NCI-H524 (cell line): ENCODE data around the gene SYNGR2.
"Not testable (repeated sequence)": the region's sequence is repeated elsewhere in the genome, so short reads cannot be mapped to it uniquely, and the experiment has no call there.

Experiments used
- DNase-seq, 2 experiments: peaks; one replicate each; lab custom pipeline; 2025; lab: John Stamatoyannopoulos, UW

SYNGR2 gene

DNA sequence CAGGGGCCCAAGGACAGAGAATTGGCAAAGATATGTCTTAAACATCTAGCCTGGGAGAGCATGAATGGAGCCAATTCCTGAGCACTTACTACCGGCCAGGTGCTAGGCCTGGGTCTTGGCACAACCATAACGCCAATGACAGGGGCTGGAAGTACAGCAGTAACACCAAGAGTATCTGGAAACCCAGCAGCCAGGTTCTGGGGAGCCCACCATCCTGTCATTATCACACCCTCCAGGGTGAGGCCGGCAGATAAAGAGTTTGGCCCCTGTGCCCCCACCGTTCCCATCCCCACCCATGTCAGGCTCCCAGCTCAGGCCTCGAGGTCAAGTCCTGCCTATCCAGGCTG lies 38.3 kb upstream of the SYNGR2 start:
- DNase-seq, result no peak

- DNase-seq, result no peak
These were observed 37.8 kb upstream of the SYNGR2 start, which contains the start of gene TMC8 for GRCh38 chr17:78130437-78131101. TMC8 (plus strand) TSS chr17:78130771; CDS start chr17:78131589, 818 bp downstream.

DNA sequence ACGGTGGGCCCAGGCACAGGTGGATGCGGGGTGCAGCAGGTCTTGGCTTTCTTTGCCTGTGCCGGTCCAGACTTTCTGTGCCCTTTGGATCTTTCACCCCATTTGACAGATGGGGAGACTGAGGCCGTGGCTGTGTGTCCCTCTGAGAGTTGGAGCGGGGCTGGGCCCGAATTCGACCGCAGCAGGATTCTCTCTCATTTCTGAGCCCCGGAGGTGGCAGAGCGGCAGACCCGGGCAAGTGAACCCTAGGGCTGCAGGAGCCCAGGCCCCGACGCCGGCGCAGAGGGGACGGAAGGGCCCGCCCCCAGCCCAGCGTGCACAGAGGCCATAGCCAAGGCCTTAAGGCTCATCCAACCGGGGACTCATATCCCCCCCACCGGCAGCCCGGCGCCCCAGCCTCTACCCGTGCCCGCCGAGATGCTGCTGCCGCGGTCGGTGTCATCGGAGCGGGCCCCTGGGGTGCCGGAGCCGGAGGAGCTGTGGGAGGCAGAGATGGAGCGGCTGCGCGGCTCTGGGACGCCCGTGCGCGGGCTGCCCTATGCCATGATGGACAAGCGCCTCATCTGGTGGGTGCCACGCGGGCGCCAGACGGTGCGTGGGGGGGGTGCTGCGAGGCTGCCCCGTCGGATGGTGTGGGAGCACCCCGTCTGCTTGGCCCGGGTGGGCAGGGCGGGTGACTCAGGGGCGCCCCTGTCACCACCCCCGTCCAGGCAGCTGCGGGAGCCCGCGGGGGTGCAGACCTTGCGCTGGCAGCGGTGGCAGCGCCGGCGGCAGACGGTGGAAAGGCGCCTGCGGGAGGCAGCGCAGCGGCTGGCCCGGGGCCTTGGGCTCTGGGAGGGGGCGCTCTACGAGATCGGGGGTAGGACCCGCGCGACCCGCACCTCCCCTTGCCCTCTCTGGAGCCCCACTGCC lies 37.0 kb upstream of the SYNGR2 start:
- DNase-seq, result peak in 1 of 2 experiments; percentile 53

DNA sequence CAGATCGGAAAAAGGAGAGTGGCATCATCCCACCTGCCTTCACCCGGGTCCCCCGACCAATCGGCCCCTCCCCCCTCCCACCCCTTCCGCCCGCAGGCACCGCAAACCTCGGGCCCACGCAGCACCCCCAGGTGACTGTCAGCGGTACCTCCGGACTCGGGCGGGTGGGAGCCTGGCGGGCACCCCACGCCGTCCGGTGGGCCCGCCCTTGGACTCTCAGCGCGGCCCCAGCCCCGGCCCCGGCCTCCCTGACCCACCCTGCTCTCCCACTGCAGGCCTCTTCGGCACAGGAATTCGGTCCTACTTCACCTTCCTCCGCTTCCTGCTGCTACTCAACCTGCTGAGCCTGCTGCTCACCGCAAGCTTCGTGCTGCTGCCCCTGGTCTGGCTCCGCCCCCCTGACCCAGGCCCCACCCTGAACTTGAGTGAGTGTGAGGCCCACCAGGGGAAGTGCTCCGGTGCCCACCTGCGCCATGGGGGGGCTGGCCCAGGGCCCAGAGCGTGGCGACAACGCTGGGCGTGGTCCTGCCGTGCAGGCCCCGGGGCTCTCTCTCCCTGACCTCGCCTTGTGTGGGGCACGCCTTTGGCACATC lies 36.2 kb upstream of the SYNGR2 start:
- DNase-seq, result no peak

GRCh38 chr17:78132767-78133178 lies 35.6 kb upstream of the SYNGR2 start:
- no peak for DNase-seq

- DNase-seq, result no peak
These were observed 35.0 kb upstream of the SYNGR2 start for GRCh38 chr17:78133179-78133951.

DNA sequence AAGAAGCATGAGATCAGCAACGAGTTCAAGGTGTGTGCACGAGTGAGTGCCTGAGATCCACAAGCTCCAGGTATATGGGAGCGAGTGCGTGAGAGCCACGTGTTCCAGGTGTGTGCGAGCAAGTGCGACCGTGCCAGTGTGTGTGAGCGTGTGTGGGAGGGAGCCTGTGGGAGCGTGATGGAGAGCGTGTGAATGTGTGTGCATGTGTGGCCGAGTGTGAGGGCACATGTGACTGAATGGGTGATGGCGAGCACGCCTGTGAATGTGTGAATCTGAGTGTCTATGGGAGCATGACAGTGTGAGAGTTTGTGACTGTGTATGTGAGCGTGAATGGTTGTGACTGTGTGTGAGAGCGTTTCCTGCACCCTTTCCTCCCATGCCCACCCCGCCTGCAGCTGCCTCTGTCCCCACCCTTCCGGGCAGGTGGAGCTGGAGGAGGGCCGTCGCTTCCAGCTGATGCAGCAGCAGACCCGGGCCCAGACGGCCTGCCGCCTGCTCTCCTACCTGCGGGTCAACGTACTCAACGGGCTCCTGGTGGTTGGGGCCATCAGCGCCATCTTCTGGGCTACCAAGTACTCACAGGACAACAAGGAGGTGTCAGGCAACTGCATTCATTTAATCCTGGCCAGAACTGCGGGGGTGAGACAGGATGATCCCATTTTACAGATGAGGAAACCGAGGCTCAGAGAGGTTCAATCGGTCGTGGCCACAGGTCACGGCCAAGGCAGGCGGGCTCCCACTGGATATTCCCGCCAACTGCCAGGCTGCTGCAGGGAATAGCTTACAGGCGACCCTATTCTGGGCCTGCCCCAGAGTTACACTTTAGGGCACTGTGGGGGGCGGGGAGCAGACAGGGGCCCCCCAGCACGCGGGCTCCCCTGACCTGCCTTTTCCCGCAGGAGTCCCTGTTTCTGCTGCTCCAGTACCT lies 34.1 kb upstream of the SYNGR2 start:
- DNase-seq, result peak; percentile 72 to 82

DNA sequence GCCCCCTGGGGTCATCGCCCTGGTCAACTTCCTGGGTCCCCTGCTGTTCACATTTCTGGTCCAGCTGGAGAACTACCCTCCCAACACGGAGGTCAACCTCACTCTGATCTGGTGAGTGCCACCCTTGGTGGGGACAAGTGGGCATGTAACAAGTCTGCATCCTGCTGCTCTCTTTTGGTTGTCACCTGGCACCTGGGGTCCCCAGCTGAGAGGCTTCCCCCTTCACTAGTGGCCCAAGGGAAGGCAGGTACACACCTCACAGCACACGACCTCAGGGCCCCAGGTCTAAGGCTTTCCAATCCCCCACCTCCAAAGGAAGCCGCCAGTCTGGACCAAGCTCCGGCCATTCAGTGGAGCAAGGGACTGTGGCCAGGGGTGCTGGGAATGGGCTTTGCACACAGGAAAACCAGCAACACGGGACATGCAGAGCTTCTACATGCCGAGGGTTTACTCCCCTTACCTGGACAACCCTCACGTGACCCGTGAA lies 33.4 kb upstream of the SYNGR2 start:
- DNase-seq, result no peak

DNA sequence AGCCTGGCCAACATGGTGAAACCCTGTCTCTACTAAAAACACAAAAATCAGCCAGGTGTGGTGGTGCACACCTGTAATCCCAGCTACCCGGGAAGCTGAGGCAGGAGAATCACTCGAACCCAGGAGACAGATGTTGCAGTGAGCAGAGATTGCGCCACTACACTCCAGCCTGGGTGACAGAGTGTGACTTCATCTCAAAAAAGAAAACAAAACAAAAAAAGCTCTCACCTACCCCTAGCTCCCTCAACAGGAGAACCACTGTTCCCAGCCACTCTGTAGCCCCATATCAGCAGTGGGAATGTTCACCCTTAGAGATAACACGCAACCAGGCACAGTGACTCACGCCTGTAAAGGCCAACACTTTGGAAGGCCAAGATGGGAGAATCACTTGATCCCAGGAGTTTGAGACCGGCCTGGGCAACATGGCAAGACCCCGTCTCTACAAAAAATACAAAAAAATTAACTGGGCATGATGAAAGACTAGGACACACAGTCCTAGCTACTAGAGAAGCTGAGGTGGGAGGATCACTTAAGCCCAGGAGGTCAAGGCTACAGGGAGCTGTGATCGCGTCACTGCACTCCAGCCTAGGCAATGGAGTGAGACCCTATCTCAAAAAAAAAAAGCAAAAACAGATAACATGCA lies 32.4 kb upstream of the SYNGR2 start:
- no peak for DNase-seq

- no peak for DNase-seq
These were observed 30.8 kb upstream of the SYNGR2 start for GRCh38 chr17:78137392-78138203.

DNA sequence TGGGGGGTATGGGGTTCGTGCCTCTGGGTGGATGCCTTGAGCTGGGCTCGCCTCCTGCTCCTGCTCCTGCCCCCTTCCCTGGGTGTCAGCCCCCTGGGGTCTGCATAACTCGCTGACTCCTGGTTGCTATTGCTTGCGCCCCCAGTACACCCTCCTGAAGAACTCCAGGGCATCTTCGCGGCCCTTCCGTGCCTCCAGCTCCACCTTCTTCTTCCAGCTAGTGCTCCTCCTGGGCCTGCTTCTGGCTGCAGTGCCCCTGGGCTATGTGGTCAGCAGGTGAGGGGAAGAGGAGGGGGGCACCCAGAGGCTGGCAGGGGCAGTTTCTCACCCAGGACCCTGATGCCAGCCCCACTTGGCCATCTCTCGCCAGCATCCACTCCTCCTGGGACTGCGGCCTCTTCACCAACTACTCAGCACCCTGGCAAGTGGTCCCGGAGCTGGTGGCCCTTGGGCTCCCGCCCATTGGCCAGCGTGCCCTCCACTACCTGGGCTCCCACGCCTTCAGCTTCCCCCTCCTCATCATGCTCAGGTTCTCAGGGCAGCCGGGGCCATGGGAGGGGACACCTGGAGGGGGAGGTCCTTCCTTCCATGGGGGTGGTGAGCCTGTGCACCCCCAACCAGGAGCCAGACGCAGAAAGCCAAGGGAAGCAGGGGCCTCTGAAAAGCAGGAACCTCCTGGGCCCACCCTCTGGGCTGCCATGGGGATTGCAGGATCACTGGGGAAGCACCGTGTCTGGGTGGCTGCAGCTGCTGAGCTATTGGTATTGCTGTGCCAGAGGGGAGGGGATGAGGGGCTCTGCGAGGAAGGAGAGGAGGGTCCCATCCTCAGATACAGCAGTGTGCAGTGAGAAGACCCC lies 29.9 kb upstream of the SYNGR2 start:
- no peak for DNase-seq

GRCh38 chr17:78139861-78140168 lies 28.6 kb upstream of the SYNGR2 start:
- DNase-seq, result not testable (repeated sequence)

GRCh38 chr17:78140169-78141051 lies 28.0 kb upstream of the SYNGR2 start:
- peak; percentile 96 for DNase-seq

DNA sequence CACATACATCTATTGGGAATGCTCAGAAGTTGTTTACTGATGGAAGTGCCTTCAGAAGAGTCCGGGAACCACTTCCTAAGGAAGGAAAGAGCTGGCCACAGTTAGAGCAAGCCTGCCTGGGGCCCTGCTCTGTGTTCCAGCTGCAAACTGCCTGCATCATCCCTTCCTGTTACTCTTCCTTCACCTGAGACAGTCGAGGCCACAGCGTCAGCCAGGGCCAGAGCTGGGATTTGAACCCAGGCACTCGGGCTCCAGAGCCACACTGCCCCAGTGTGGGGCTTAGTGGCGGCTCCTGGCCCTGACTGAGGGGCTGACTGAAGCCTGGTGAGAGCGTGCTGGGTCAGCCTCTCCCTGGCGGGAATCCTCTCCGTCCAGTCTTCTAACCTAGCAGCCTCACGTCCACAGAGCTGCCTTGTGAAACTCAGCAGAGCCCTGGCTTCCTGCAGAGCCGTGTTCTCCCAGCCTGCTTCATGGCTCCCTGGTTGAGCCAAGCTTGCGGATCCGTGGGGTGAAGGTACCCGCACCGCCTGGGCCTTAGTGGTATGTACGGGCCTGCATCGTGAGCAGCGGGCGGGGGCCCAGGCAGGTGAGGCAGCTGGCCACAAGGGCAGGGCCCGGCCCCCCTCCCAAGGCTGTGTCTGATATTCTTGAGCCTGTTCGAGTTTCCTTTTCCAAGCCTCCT lies 26.8 kb upstream of the SYNGR2 start:
- DNase-seq, result no peak

- no peak for DNase-seq
These were observed 26.1 kb upstream of the SYNGR2 start for GRCh38 chr17:78142119-78142861.
